ENCODE data around the gene FKBP2.
A peak's percentile ranks its signal among the peaks of the same experiment; 100 is the strongest.

The FKBP2 gene

GRCh38 chr11:64240435-64241240, at the start of gene FKBP2:
Gene FKBP2, plus strand, starts transcription at chr11:64241095. Its CDS starts 1,293 bp downstream, at chr11:64242388.
- peak; percentile 96 for DNase-seq

GRCh38 chr11:64192434-64192833, 48.5 kb upstream of the FKBP2 start:
- no peak for DNase-seq

- no peak for DNase-seq
Observed at GRCh38 chr11:64196626-64197025, 44.3 kb upstream of the FKBP2 start.

GRCh38 chr11:64198511-64198910, 42.4 kb upstream of the FKBP2 start:
- DNase-seq: no peak

GRCh38 chr11:64201543-64201942, 39.4 kb upstream of the FKBP2 start:
- DNase-seq: no peak

GRCh38 chr11:64202992-64203391, 37.9 kb upstream of the FKBP2 start:
- no peak for DNase-seq

GRCh38 chr11:64203421-64204079, 37.3 kb upstream of the FKBP2 start:
- no peak for DNase-seq

- no peak for DNase-seq
Observed at GRCh38 chr11:64204080-64204440, 36.8 kb upstream of the FKBP2 start.

GRCh38 chr11:64204464-64204989, 36.4 kb upstream of the FKBP2 start:
- peak; percentile 77 for DNase-seq

- peak; percentile 69 for DNase-seq
Observed at GRCh38 chr11:64206457-64207255, 34.2 kb upstream of the FKBP2 start, which contains the start of gene FERMT3. Gene FERMT3, plus strand, starts transcription at chr11:64206721. Its CDS starts 644 bp downstream, at chr11:64207365.

GRCh38 chr11:64207256-64208085, 33.4 kb upstream of the FKBP2 start:
- peak; percentile 68 for DNase-seq

GRCh38 chr11:64208086-64208795, 32.7 kb upstream of the FKBP2 start:
- DNase-seq: no peak

- no peak for DNase-seq
Observed at GRCh38 chr11:64208796-64209562, 31.9 kb upstream of the FKBP2 start.

- no peak for DNase-seq
Observed at GRCh38 chr11:64209563-64209843, 31.4 kb upstream of the FKBP2 start.

GRCh38 chr11:64210301-64211020, 30.4 kb upstream of the FKBP2 start:
- no peak for DNase-seq

GRCh38 chr11:64211181-64211872, 29.6 kb upstream of the FKBP2 start:
- no peak for DNase-seq

GRCh38 chr11:64216879-64217278, 24.0 kb upstream of the FKBP2 start:
- DNase-seq: no peak

GRCh38 chr11:64218628-64219353, 22.1 kb upstream of the FKBP2 start:
- no peak for DNase-seq

GRCh38 chr11:64219354-64219684, 21.6 kb upstream of the FKBP2 start:
- no peak for DNase-seq

Data from activated effector memory CD4-positive, alpha-beta T cell treated with Interleukin-2 at 50 U/mL for 16 hours (primary cell).